KBM-7 (cell line): ENCODE data around the gene LINGO3.
A peak's percentile ranks its signal among the peaks of the same experiment; 100 is the strongest.

ENCODE experiments used
- DNase-seq: peaks from one replicate; pipeline ENCODE4 v3.0.0-alpha.2; 2015
- in situ Hi-C: fragments of 300-500 bp; cut with MboI; formaldehyde crosslinking; loops from 2 replicates; pipeline ENCODE4 v1.14.3; 2020; ENCODE audit warnings: low sequenced_read_pairs, low pct_unique_long_range_greater_than_20kb, mixed read lengths

LINGO3 gene

GRCh38 chr19:2329149-2329478 lies 21.2 kb upstream of the LINGO3 start:
- in situ Hi-C loops: no loop called here
- DNase-seq: no peak

GRCh38 chr19:2328401-2329148 lies 20.6 kb upstream of the LINGO3 start, which contains the start of the genes LSM7 and SPPL2B:
LSM7 (minus strand) TSS chr19:2328586; CDS start chr19:2328566, 20 bp downstream.
SPPL2B (plus strand) TSS chr19:2328684; CDS start chr19:2328710, 26 bp downstream.
- DNase-seq: peak; percentile 89
- in situ Hi-C loops: no loop called here

GRCh38 chr19:2327773-2328400 lies 19.9 kb upstream of the LINGO3 start:
- peak; percentile 82 for DNase-seq
- in situ Hi-C loops: no loop called here

GRCh38 chr19:2326699-2327360 lies 18.9 kb upstream of the LINGO3 start:
- DNase-seq: no peak
- in situ Hi-C loops: no loop called here

GRCh38 chr19:2325281-2326046 lies 17.5 kb upstream of the LINGO3 start:
- no peak for DNase-seq
- in situ Hi-C loops: no loop called here

GRCh38 chr19:2324220-2324948 lies 16.4 kb upstream of the LINGO3 start:
- DNase-seq: no peak
- in situ Hi-C loops: no loop called here

- DNase-seq: no peak
- in situ Hi-C loops: no loop called here
These were observed 15.8 kb upstream of the LINGO3 start for GRCh38 chr19:2323707-2324106.

GRCh38 chr19:2321565-2322283 lies 13.8 kb upstream of the LINGO3 start:
- in situ Hi-C loops: no loop called here
- no peak for DNase-seq

- in situ Hi-C loops: no loop called here
- no peak for DNase-seq
These were observed 13.0 kb upstream of the LINGO3 start for GRCh38 chr19:2320939-2321338.

- DNase-seq: no peak
- in situ Hi-C loops: no loop called here
These were observed 12.1 kb upstream of the LINGO3 start for GRCh38 chr19:2320049-2320448.

GRCh38 chr19:2319551-2319950 lies 11.6 kb upstream of the LINGO3 start:
- in situ Hi-C loops: no loop called here

GRCh38 chr19:2318923-2319322 lies 11.0 kb upstream of the LINGO3 start:
- in situ Hi-C loops: no loop called here
- no peak for DNase-seq

More at GRCh38 chr19:2319551-2319950, 11.6 kb upstream of the LINGO3 start:
- DNase-seq: no peak

GRCh38 chr19:2317756-2318155 lies 9.8 kb upstream of the LINGO3 start:
- in situ Hi-C loops: no loop called here
- no peak for DNase-seq

GRCh38 chr19:2317300-2317699 lies 9.3 kb upstream of the LINGO3 start:
- in situ Hi-C loops: no loop called here
- no peak for DNase-seq

GRCh38 chr19:2315818-2316353 lies 7.9 kb upstream of the LINGO3 start:
- DNase-seq: peak; percentile 81

GRCh38 chr19:2315121-2315817 lies 7.3 kb upstream of the LINGO3 start:
- in situ Hi-C loops: no loop called here
- DNase-seq: no peak

More at GRCh38 chr19:2315818-2316353, 7.9 kb upstream of the LINGO3 start:
- in situ Hi-C loops: no loop called here

- in situ Hi-C loops: no loop called here
- no peak for DNase-seq
These were observed 5.0 kb upstream of the LINGO3 start for GRCh38 chr19:2312820-2313501.
